HG03469 (cell line): Measurements from ENCODE around the gene RGL4.

Experiments used
- ATAC-seq: cut with Tn5 transposase; IDR thresholded peaks from one replicate; pipeline ENCODE4 v1.9.1; 2021; ENCODE audit warnings: mild to moderate bottlenecking, moderate library complexity, moderate number of reproducible peaks; ENCODE audit not compliant: unreplicated experiment

RGL4 gene

DNA sequence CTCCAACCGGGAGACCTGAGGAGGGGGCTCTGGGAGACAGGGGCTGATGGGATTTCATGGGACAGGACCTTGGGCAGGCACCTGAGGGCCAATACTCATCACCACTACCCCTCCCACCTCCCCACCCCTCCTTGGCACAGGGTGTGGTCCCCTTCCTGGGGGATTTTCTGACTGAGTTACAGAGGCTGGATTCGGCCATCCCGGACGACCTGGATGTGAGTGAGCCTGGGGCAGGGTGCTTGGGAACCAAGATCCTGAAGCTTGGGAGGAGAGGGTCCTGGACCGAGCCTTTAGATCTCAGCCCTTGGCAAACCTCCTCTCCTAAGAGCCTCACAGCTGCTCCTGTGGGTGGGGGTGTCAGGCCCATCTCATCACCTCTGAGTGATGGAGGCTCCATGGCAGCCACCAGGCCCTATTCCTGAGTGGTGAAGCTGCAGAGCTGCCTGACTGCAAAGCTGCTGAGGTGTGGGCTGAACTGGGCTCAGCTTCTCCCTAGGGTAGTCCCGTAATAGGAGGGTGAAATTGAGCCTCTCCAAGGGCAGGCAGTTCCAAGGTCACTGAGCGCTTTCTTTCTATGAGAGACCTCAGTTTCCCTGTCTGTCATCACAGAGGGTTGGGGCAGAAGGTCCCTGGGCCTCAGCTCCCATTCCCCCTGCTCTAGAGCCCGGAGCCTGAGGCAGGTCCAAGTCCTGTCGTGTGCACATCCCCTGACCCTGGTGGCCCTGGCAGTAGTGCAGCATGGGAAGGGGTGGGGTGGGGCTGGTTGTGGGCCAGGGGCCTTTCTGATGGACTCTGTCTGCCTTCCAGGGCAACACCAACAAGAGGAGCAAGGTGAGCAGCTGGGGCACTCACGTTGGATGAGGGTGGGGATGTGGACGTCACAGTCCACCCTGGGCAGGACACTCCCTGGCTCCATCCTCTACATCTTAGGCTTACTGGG, 6.5 kb downstream of the RGL4 start:
- no peak for ATAC-seq

DNA sequence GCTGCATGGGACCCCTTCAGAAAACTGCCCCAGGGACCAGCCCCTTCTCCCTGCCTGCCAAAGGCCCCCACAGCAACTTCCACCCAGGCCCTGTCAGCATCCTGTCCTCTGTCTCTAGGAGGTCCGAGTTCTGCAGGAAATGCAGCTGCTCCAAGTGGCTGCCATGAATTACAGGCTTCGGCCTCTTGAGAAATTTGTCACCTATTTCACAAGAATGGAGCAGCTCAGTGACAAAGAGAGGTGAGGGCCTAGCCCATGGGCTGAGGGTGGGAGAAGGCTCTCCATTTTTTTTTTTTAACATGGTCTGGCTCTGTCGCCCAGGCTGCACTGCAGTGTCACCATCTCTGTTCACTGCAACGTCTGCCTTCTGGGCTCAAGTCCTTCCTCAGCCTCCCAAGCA, 7.3 kb downstream of the RGL4 start:
- ATAC-seq = no peak

DNA sequence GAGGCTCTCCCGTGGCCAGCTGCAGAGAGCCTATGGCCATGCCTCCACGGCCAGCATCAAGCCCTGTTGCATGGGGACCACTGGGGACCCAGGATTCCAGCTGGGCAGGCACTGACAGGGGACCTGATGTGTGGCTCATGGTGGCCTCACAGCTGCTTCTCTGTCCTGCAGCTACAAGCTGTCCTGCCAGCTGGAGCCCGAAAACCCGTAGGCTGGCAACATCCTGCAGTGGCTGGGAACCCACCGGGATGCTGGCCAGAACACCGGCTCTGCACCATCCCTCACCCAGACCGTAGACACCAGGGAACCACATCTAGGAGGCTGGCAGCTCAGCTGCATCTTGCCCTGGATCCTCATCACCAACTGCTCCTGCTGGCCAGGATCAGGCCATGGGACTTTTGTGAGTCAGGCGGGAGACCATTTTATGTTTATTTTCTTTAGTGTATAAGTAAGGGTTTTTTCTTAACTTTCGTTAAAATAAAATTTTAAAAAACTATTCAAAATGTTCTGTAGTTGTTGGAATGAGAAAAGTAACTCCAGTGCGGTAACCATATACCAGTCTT, 7.9 kb downstream of the RGL4 start:
- no peak for ATAC-seq

DNA sequence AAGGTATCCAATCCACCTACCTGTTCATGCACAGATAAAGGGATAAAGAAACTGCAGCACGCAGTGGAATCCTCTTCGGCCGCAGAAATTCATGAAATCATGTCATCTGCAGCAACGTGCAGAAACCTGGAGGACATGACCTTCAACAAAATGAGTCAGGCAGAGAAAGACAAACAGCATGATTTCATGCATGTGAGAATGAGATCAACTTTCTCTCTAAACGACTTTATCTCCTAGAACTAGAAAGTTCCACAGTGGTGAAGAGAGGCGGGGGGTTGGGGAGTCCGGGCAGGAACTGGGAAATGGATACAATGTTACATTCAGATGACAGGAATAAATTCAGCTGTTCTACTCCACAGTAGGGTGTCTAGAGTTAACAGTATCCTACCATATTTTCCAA, 9.9 kb downstream of the RGL4 start:
- no peak for ATAC-seq

DNA sequence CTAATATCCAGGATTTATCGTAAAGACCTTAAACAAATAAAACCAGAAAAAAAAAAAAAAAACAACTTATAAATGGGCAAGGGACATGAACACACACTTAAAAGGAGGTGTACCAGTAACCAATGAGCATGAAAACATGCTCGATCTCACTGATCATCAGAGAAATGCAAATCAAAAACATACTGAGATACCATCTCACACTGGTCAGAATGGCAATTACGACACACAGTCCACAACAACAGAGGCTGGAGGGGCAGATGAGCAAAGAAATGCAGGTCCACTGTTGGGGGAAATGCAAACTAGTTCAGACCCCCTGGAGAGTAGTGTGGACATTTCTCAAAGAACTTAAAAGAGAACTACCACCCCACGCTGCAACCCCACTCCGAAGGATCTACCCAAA, 13.2 kb downstream of the RGL4 start:
- no peak for ATAC-seq

DNA sequence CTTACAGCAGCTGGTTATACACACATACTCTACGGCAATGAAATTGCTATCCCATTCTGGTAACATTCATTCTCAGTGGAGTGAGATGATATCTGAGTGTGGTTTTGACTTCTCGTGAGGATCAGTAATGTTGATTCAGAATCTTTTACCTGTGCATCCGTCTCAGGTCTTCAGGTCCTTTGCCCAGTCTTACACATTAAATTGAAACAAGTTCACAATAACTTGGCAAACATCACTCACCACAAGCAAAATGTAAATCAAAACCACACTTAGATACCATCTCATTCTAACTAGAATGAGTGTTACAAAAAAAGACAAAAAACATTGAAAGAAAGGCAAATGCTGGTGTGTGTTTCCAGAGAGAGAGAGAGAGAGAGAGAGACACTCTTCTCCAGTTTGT, 14.0 kb downstream of the RGL4 start:
- ATAC-seq = no peak

DNA sequence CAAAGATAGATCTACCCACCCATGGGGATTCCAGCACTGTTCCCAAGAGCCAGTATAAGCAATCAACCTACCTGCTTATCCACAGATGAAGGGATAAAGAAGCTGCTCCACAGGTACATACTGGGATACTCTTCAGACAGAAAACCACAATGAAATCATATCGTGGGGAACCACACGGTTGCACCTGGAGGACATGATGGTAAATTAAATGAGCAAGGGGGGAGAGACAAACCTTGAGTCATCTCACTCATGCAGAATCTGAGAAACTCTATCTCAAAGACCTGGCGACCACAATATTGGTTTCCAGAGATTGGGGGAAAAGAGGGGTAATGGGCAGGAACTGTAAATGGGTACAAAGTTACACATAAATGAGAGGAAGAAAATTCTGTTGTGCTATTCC, 14.5 kb downstream of the RGL4 start:
- ATAC-seq = no peak

DNA sequence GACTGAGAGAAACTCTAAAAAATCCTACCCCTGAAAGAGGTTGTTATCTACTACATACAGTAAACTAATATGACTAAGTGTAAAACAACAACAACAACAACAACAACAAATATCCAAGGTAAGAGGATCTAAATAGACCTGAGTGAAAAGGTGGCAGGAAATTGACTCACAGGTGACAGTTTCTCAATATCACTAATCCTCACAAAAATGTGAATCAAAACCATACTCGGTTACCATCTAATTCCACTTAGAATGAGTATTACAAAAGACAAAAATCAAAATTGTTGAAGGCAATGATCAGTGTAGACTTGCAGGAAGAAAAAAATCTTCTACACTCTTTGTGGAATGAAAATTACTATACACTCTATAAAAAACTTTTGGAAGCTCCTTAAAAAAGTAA, 17.5 kb downstream of the RGL4 start:
- ATAC-seq = no peak

GRCh38 chr22:23709107-23709506, 18.3 kb downstream of the RGL4 start:
- ATAC-seq = no peak

DNA sequence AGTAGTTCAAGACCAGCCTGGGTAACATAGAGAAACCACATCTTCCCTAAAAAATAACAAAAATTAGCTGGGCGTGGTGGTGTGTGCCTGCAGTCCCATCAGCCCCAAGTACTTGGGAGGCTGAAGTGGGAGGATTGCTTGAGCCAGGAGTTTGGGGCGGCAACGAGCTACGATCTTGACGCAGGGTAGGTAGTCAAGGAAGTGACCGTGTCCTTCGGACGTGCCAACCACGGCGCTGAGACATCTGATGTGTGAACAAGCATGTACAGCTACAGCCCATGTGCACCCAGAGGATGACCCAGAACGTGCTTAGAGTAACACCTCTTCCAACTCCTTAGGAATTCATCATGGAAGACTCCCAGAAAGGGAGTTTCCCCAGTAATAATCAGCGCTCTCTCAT, 21.4 kb downstream of the RGL4 start:
- ATAC-seq = no peak

GRCh38 chr22:23713696-23714595, 23.1 kb downstream of the RGL4 start:
- no peak for ATAC-seq

GRCh38 chr22:23714596-23715578, 24.1 kb downstream of the RGL4 start:
- ATAC-seq = no peak

DNA sequence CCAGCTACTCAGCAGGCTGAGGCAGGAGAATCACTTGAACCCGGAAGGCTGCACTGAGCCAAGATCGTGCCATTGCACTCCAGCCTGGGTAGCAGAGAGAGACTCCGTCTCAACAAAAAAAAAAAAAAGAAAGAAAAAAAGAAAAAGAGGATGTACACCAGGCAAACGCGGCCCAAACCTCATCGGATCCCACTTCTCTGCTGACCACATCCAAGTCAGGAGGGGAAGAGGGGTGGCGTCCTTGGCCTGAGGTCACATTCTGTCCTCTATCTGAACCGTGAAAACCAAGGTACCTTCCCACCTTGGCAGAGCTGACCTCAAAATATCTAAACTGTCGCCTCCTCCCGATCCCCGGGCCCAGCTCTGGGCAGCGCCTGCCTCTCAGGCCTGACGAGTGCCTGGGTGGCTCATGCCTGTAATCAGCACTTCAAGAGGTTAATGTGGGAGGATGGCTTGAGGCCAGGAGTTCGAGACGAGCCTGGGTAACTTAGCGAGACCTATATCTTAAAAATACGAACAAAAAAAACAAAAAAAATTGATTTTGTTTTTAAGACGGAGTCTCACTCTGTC, 25.1 kb downstream of the RGL4 start:
- ATAC-seq = no peak

GRCh38 chr22:23716811-23717801, 26.3 kb downstream of the RGL4 start:
- ATAC-seq = no peak

- ATAC-seq = no peak
These were observed 27.8 kb downstream of the RGL4 start for GRCh38 chr22:23718371-23719165.

DNA sequence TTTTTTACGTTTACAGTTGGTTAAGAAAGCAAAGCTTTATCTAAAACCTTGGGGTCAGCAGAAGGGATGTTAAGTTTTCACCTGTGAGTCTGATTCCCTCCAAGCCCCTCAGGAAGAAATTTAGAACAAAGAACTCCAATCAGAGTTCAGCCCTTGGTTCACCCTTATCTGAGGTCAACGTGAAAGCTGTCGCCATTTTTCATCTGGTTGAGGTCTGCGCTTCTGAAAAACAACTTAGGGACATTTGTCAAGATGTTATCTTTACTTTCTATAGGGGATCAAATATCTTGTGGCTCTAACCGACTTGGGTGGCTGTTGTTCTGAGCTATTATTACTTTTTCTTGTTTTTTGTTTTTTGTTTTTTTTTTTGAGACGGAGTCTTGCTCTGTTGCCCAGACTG, 30.0 kb downstream of the RGL4 start:
- ATAC-seq = no peak

DNA sequence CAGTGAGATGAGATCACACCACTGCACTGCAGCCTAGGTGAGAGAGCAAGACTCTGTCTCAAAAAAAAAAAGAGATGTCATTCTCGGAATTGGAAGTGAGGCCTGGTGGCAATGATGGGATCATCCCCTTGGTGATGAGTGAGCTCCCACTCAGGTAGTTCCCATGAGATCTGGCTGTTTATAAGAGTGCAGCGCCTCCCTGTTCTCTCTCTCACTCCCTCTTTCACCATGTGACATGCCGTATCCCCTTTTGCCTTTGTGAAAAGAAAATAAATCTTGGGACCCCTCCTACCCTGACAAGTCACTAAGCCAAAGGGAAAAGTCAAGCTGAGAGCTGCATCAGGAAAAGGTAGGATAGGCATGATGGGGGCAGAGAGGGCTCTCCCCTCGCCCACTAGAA, 31.3 kb downstream of the RGL4 start:
- no peak for ATAC-seq

DNA sequence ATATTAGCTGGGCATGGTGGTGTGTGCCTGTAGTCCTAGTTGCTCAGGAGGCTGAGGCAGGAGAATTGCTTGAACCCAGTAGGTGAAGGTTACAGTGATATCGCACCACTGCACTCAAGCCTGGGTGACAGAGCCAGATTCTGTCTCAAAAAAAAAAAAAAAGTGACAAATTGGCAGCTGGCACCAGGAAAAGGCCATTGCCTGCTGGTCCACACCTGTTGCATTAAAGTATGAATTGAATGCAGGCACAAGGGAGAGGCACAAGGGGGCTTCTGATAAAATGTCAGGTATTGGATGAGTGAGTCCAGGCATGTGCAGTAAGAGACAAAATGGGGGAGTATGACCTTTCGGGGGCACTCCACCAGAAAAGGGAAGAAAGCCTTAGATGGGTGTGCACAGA, 31.9 kb downstream of the RGL4 start:
- no peak for ATAC-seq
